ENCODE data around the gene ZNF827.

Gene ZNF827

GRCh38 chr4:145730026-145730425, 208.6 kb downstream of the ZNF827 start:
- no peaks in the 10 kb centered on the region for H3K36me3 Mint-ChIP-seq (ENCODE audit: low read depth)
- peaks cover 17% of the 10 kb centered on the region for H3K4me1 Mint-ChIP-seq (ENCODE audit: low read depth)
- no peak overlapping the region for H3K27ac Mint-ChIP-seq
- no peaks in the 10 kb centered on the region for H3K9me3 Mint-ChIP-seq
- H3K27me3 Mint-ChIP-seq (ENCODE audit: low read depth), result peaks cover 28% of the 10 kb centered on the region
- no peak overlapping the region for H3K4me3 Mint-ChIP-seq

DNA sequence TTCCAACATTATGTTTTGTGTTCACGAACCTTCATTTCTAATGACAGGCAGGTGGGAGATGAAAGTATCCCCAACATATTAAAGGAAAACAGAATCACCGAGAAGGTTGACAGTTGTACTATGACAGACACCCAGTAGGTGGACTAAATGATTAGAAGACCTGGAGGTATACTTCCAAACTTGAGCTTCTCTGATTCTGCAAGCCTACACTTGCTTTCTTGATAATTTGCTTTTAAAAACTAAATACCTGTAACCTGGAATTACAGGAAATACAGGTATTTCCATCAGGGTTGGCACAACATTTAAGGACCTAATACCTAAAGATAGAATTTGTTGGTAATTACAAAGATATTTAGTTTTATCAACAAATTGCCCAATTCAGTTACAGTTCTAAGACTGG, 215.3 kb downstream of the ZNF827 start:
- H3K4me1 Mint-ChIP-seq (ENCODE audit: low read depth), result peaks cover 17% of the 10 kb centered on the region
- no peaks in the 10 kb centered on the region for H3K36me3 Mint-ChIP-seq (ENCODE audit: low read depth)
- no peak overlapping the region for H3K27ac Mint-ChIP-seq
- peaks cover 14% of the 10 kb centered on the region for H3K27me3 Mint-ChIP-seq (ENCODE audit: low read depth)
- peaks cover 7% of the 10 kb centered on the region for H3K9me3 Mint-ChIP-seq
- H3K4me3 Mint-ChIP-seq, result no peak overlapping the region

GRCh38 chr4:145722561-145722960, 216.1 kb downstream of the ZNF827 start:
- Mint-ChIP-seq H3K4me1 (ENCODE audit: low read depth) (peaks cover 17% of the 10 kb centered on the region), H3K27me3 (ENCODE audit: low read depth) (peaks cover 14% of the 10 kb centered on the region), H3K4me3 (no peak overlapping the region), H3K36me3 (ENCODE audit: low read depth) (no peaks in the 10 kb centered on the region), H3K27ac (no peak overlapping the region), H3K9me3 (peaks cover 7% of the 10 kb centered on the region)

DNA sequence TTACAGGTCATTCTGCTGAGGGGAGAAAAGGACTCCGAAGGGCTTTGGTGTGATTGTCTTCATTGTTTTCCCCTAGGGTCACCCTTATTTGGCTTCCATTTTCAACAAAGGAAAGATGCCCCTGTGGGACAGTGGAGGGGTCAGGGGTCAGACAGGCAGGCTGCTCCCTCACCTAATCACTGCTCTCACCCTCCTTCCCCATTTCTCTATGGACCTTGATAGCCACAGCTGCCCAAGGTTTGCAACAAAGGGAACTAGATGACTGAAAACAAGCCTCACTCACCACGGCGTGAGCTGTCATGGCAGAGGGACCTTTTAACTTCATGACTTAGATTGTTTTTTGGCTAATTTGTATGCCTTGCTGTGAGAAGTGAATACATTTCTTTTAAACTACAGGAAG, 218.0 kb downstream of the ZNF827 start:
- Mint-ChIP-seq H3K4me1 (ENCODE audit: low read depth) (peaks cover 17% of the 10 kb centered on the region), H3K4me3 (no peak overlapping the region), H3K27ac (no peak overlapping the region), H3K27me3 (ENCODE audit: low read depth) (peaks cover 9% of the 10 kb centered on the region), H3K36me3 (ENCODE audit: low read depth) (no peaks in the 10 kb centered on the region), H3K9me3 (peaks cover 7% of the 10 kb centered on the region)

- H3K27ac Mint-ChIP-seq, result no peak overlapping the region
- H3K36me3 Mint-ChIP-seq (ENCODE audit: low read depth), result no peaks in the 10 kb centered on the region
- peak overlapping the region; percentile 31 for H3K4me3 Mint-ChIP-seq
- peaks cover 17% of the 10 kb centered on the region for H3K4me1 Mint-ChIP-seq (ENCODE audit: low read depth)
- peaks cover 4% of the 10 kb centered on the region for H3K27me3 Mint-ChIP-seq (ENCODE audit: low read depth)
- peaks cover 7% of the 10 kb centered on the region for H3K9me3 Mint-ChIP-seq
These were observed 218.6 kb downstream of the ZNF827 start for GRCh38 chr4:145719752-145720624.

DNA sequence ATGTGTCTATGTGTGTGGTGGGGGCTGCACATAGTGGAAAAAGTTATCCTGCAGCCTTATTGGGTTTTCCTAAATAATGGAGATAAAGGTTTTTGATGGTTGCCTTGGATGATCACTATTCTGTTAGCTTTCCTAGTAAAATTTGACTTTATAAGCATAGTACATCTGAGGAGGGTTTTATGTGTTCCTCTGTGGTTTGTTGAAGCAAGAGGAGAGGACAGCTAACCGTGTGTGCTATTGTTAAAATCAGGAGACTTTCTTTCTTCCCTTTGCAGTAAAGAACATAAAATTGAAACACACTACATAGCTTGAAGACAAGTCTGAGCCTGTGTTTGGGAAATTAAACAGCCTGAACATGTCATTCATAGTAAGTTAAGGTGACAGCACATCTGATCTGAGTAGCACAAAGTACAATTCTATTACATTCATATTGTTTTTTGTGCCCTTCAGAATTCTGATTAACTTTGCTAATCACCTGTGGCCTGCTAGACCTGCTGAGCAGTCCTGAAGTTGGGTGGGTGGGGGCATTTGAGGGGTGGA, 221.9 kb downstream of the ZNF827 start:
- Mint-ChIP-seq H3K27me3 (ENCODE audit: low read depth) (no peaks in the 10 kb centered on the region), H3K27ac (no peak overlapping the region), H3K36me3 (ENCODE audit: low read depth) (peaks cover 1% of the 10 kb centered on the region), H3K9me3 (peaks cover 25% of the 10 kb centered on the region), H3K4me3 (no peak overlapping the region), H3K4me1 (ENCODE audit: low read depth) (peaks cover 16% of the 10 kb centered on the region)

DNA sequence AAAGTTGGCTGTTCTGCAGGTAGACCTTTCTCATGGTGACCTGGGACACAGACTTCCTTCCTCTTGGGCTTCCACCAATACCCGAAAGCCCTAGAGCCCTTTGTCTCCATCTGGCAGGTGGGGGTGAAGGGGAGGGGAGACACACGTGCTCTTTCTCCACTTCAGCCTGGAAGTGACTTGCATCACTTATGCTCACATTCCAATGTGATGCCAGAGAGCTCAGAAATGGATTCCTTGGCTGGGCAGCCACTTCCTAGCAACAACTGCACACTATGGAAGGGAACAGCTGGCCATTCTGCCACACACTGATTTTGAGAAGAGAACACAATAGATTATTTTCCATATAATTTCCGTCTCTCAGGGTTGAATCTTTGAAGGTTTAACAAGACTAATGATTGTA, 222.4 kb downstream of the ZNF827 start:
- no peak overlapping the region for H3K4me3 Mint-ChIP-seq
- H3K27me3 Mint-ChIP-seq (ENCODE audit: low read depth), result no peaks in the 10 kb centered on the region
- no peak overlapping the region for H3K27ac Mint-ChIP-seq
- H3K9me3 Mint-ChIP-seq, result peaks cover 30% of the 10 kb centered on the region
- peaks cover 16% of the 10 kb centered on the region for H3K4me1 Mint-ChIP-seq (ENCODE audit: low read depth)
- peaks cover 1% of the 10 kb centered on the region for H3K36me3 Mint-ChIP-seq (ENCODE audit: low read depth)

DNA sequence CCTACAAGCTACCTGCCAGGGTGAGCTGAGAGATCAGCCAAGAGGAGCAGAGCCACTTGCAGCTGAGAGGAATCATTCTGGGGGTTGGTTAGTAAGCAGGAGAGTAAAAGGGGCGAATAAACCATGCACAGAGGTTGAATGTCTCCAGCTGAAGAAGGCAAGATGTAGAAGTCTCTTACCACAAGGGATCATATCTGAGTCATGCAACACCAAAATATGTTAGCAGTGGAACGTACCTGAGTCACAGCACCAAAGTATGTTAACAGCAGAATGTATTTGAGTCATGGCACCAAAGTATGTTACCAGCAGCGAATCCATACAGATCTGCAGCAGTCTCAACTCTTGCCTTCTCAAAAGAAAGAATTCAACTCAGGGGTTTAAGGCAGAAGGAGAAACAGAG, 228.8 kb downstream of the ZNF827 start:
- Mint-ChIP-seq H3K27ac (no peak overlapping the region), H3K36me3 (ENCODE audit: low read depth) (peaks cover 1% of the 10 kb centered on the region), H3K9me3 (peaks cover 33% of the 10 kb centered on the region), H3K27me3 (ENCODE audit: low read depth) (no peaks in the 10 kb centered on the region), H3K4me3 (no peak overlapping the region), H3K4me1 (ENCODE audit: low read depth) (peaks cover 3% of the 10 kb centered on the region)

DNA sequence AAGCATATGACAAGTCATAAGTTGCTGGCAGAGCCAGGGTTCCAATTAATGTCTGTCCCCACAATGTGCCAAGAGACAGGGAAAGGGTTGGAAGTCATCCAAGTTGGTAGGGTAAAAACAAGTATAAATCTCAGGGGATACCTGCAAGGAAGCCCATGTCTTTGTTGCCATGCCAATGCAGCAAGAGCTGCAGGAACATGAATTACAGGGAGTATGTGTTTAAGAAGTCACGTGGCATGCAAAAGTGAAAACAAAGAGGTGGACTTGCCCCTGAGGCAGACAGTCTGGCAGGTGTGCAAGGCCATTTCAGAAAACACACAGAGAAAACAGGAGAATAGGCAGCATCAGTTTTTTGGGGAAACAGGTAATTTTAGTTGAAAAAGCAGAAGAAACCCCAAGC, 229.3 kb downstream of the ZNF827 start:
- Mint-ChIP-seq H3K9me3 (peaks cover 30% of the 10 kb centered on the region), H3K4me1 (ENCODE audit: low read depth) (peaks cover 3% of the 10 kb centered on the region), H3K36me3 (ENCODE audit: low read depth) (peaks cover 1% of the 10 kb centered on the region), H3K4me3 (no peak overlapping the region), H3K27me3 (ENCODE audit: low read depth) (no peaks in the 10 kb centered on the region), H3K27ac (no peak overlapping the region)
